CD14-positive monocyte (primary cell): ENCODE measurements around the gene CTNNA3. TPM values are rescaled to one million over a fixed set of nuclear protein-coding genes. Genes with fewer than 3 reads are reported as not detected.

Experiments
- DNase-seq, 3 donors: peaks; one replicate each; pipeline ENCODE4 v3.0.0-alpha.2; 2011 to 2022
- H2AFZ ChIP-seq: 2 replicates; pipeline ENCODE4 v1.6.0; 2012; ENCODE audit warnings: mild to moderate bottlenecking, low read depth, low read length, inconsistent platforms; ENCODE audit not compliant: insufficient read depth, poor library complexity, severe bottlenecking
- H3K27ac ChIP-seq, 2 donors: 1 replicate in 1 of 2; 2 replicates in 1 of 2; pipeline ENCODE4 v1.5.1; 2012 to 2013; ENCODE audit warnings: low read length in 2 of 2, control low read depth in 1 of 2, inconsistent platforms in 1 of 2, low read depth in 1 of 2, mild to moderate bottlenecking in 1 of 2
- H3K27me3 ChIP-seq, 2 donors: one replicate each; pipeline versions ENCODE4 v1.6.0 to v1.6.1; 2011 to 2013; ENCODE audit warnings: low read length in 2 of 2; ENCODE audit not compliant: control insufficient read depth in 2 of 2, insufficient read depth in 2 of 2
- H3K36me3 ChIP-seq, 2 donors: replicated peaks in 1 of 2; 1 replicate in 1 of 2; 2 replicates in 1 of 2; pipeline versions ENCODE4 v1.5.1 to v1.6.1; 2012 to 2013; ENCODE audit warnings: low read length in 2 of 2, control low read depth in 1 of 2, inconsistent platforms in 1 of 2, mild to moderate bottlenecking in 1 of 2; ENCODE audit not compliant: insufficient read depth in 2 of 2, control insufficient read depth in 1 of 2
- H3K4me1 ChIP-seq, 2 donors: 1 replicate in 1 of 2; 2 replicates in 1 of 2; pipeline versions ENCODE4 v1.5.1 to v1.6.1; 2012 to 2013; ENCODE audit warnings: low read length in 2 of 2, control low read depth in 1 of 2, inconsistent platforms in 1 of 2, mild to moderate bottlenecking in 1 of 2, moderate library complexity in 1 of 2; ENCODE audit not compliant: insufficient read depth in 2 of 2, control insufficient read depth in 1 of 2
- H3K4me2 ChIP-seq: replicated peaks from 2 replicates; pipeline ENCODE3; 2012; ENCODE audit warnings: low read length, moderate library complexity, mild to moderate bottlenecking; ENCODE audit not compliant: poor library complexity, severe bottlenecking; ENCODE audit errors: extremely low read depth
- H3K4me3 ChIP-seq, 3 experiments: fragments of 200-600 bp in 1 of 3; sonication (generic) in 1 of 3; replicated peaks in 1 of 3; 1 replicate in 2 of 3; 2 replicates in 1 of 3; pipeline ENCODE4 v1.5.1; 2011 to 2013; ENCODE audit warnings: low read length in 3 of 3, mild to moderate bottlenecking in 3 of 3, control low read depth in 2 of 3, low read depth in 2 of 3, inconsistent platforms in 1 of 3, moderate library complexity in 1 of 3
- H3K79me2 ChIP-seq: 2 replicates; pipeline ENCODE4 v1.6.0; 2012; ENCODE audit warnings: mild to moderate bottlenecking, control low read depth, inconsistent platforms, low read length, moderate library complexity; ENCODE audit not compliant: insufficient read depth
- H3K9ac ChIP-seq: 2 replicates; pipeline ENCODE4 v1.6.0; 2017; ENCODE audit warnings: low read length, mild to moderate bottlenecking; ENCODE audit not compliant: insufficient read depth, poor library complexity, severe bottlenecking
- H3K9me3 ChIP-seq, 2 donors: replicated peaks in 1 of 2; 1 replicate in 1 of 2; 2 replicates in 1 of 2; pipeline versions ENCODE4 v1.5.1 to v1.6.1; 2012 to 2013; ENCODE audit warnings: low read length in 2 of 2, control low read depth in 1 of 2; ENCODE audit not compliant: control insufficient read depth in 1 of 2, insufficient read depth in 1 of 2
- H4K20me1 ChIP-seq: 2 replicates; pipeline ENCODE4 v1.6.0; 2012; ENCODE audit warnings: mild to moderate bottlenecking, low read length, control low read depth, moderate library complexity; ENCODE audit not compliant: insufficient read depth
- H3K27ac Mint-ChIP-seq, 7 donors: one replicate each; pipeline ENCODE4 v1.8.0; 2020; ENCODE audit warnings: mild to moderate bottlenecking in 7 of 7, mixed read lengths in 7 of 7, moderate library complexity in 6 of 7, inconsistent platforms in 2 of 7
- H3K27me3 Mint-ChIP-seq, 3 donors: one replicate each; pipeline ENCODE4 v1.8.0; 2021 to 2022; ENCODE audit warnings: low read depth in 3 of 3, mild to moderate bottlenecking in 3 of 3, mixed read lengths in 3 of 3, moderate library complexity in 3 of 3, inconsistent platforms in 1 of 3
- H3K36me3 Mint-ChIP-seq, 2 donors: one replicate each; pipeline ENCODE4 v1.8.0; 2020; ENCODE audit warnings: mixed read lengths in 2 of 2, inconsistent platforms in 1 of 2, mild to moderate bottlenecking in 1 of 2
- H3K4me1 Mint-ChIP-seq: one replicate; pipeline ENCODE4 v1.8.0; 2020; ENCODE audit warnings: mild to moderate bottlenecking, mixed read lengths
- H3K4me3 Mint-ChIP-seq, 2 donors: one replicate each; pipeline ENCODE4 v1.8.0; 2020; ENCODE audit warnings: mild to moderate bottlenecking in 2 of 2, mixed read lengths in 2 of 2, moderate library complexity in 1 of 2
- H3K9me3 Mint-ChIP-seq, 7 donors: one replicate each; pipeline ENCODE4 v1.8.0; 2020 to 2022; ENCODE audit warnings: mixed read lengths in 7 of 7, mild to moderate bottlenecking in 6 of 7, moderate library complexity in 6 of 7, inconsistent platforms in 2 of 7
- WGBS: methylation state at CpG from one replicate; pipeline ENCODE4 v1.1.5; 2013; ENCODE audit warnings: missing lambda C conversion rate; ENCODE audit not compliant: insufficient coverage; 5-methylcytosine and 5-hydroxymethylcytosine counted together
- intact Hi-C, 2 donors: fragments of 100-400 bp; cut with micrococcal nuclease; formaldehyde crosslinking; loops; one replicate each; pipeline versions ENCODE4 v1.15.0 to v1.15.1; 2023
- polyA plus RNA-seq, 3 donors: library from polyadenylated mRNA; depleted of rRNA in 1 of 3; unstranded in 2 of 3; stranded (reverse) in 1 of 3; fragments of 300-500 nt in 2 of 3; fragments of >200 nt in 1 of 3; fragmentation: Illumina TruSeq in 2 of 3; gene quantifications; 1 replicate in 2 of 3; 2 replicates in 1 of 3; pipeline ENCODE4 v1.2.3, GENCODE V29; 2012 to 2021
- TF ChIP-seq, protein P1 (sequence below): fragments of 200-600 bp; IDR thresholded peaks from one replicate; pipeline ENCODE4 v1.8.0; 2022; ENCODE audit warnings: antibody characterized with exemption, mild to moderate bottlenecking

The CTNNA3 gene
- polyA plus RNA-seq, 3 donors, result not detected

- H3K4me2 ChIP-seq, result no peak overlapping the region
- H3K9me3 Mint-ChIP-seq, result peaks cover 0 to 2% (median 0%) of the 10 kb centered on the region in 7 donors
- H3K9me3 ChIP-seq, result no peaks in the 10 kb centered on the region
- no peaks in the 10 kb centered on the region for H3K79me2 ChIP-seq
- H3K27ac Mint-ChIP-seq, result no peak overlapping the region
- intact Hi-C loops, result no loop called here
- H3K27ac ChIP-seq, result no peak overlapping the region
- no peaks in the 10 kb centered on the region for H4K20me1 ChIP-seq
- H3K27me3 Mint-ChIP-seq, result no peaks in the 10 kb centered on the region
- H3K4me1 Mint-ChIP-seq, result no peaks in the 10 kb centered on the region
- TF ChIP-seq, protein P1, sequence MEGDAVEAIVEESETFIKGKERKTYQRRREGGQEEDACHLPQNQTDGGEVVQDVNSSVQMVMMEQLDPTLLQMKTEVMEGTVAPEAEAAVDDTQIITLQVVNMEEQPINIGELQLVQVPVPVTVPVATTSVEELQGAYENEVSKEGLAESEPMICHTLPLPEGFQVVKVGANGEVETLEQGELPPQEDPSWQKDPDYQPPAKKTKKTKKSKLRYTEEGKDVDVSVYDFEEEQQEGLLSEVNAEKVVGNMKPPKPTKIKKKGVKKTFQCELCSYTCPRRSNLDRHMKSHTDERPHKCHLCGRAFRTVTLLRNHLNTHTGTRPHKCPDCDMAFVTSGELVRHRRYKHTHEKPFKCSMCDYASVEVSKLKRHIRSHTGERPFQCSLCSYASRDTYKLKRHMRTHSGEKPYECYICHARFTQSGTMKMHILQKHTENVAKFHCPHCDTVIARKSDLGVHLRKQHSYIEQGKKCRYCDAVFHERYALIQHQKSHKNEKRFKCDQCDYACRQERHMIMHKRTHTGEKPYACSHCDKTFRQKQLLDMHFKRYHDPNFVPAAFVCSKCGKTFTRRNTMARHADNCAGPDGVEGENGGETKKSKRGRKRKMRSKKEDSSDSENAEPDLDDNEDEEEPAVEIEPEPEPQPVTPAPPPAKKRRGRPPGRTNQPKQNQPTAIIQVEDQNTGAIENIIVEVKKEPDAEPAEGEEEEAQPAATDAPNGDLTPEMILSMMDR, result no peak
- DNase-seq, result no peak
- WGBS, result no CpG with 5 or more reads among the region's 1 CpG
- no peaks in the 10 kb centered on the region for H3K27me3 ChIP-seq
- H3K36me3 Mint-ChIP-seq, result no peaks in the 10 kb centered on the region
- H3K36me3 ChIP-seq, result no peaks in the 10 kb centered on the region
- no peak overlapping the region for H2AFZ ChIP-seq
- H3K4me1 ChIP-seq, result no peaks in the 10 kb centered on the region
- H3K4me3 Mint-ChIP-seq, result no peak overlapping the region
- H3K9ac ChIP-seq, result no peak overlapping the region
- H3K4me3 ChIP-seq, result no peak overlapping the region
Observed at GRCh38 chr10:67011480-67011879, 684.5 kb downstream of the CTNNA3 start.

GRCh38 chr10:67005981-67006380, 690.0 kb downstream of the CTNNA3 start:
- Mint-ChIP-seq H3K27me3 (no peaks in the 10 kb centered on the region), H3K27ac (no peak overlapping the region), H3K4me3 (no peak overlapping the region), H3K4me1 (no peaks in the 10 kb centered on the region), H3K9me3 (peaks cover 0 to 3% (median 0%) of the 10 kb centered on the region in 7 donors), H3K36me3 (no peaks in the 10 kb centered on the region)
- Histone ChIP-seq H4K20me1 (no peaks in the 10 kb centered on the region), H3K36me3 (no peaks in the 10 kb centered on the region), H3K79me2 (no peaks in the 10 kb centered on the region), H3K27ac (no peak overlapping the region), H3K9ac (no peak overlapping the region), H3K9me3 (no peaks in the 10 kb centered on the region), H3K4me2 (no peak overlapping the region), H3K4me1 (no peaks in the 10 kb centered on the region), H3K27me3 (no peaks in the 10 kb centered on the region), H3K4me3 (no peak overlapping the region), H2AFZ (no peak overlapping the region)
- no CpG with 5 or more reads among the region's 1 CpG for WGBS
- intact Hi-C loops, result no loop called here
- no peak for DNase-seq
- TF ChIP-seq, protein P1, result no peak
